GM21381 (cell line): ENCODE measurements around the gene TCTA.
"Not testable (repeated sequence)": the region's sequence is repeated elsewhere in the genome, so short reads cannot be mapped to it uniquely, and the experiment has no call there.

Source experiments
- ATAC-seq: cut with Tn5 transposase; IDR thresholded peaks from one replicate; pipeline ENCODE4 v1.9.1; 2021; ENCODE audit warnings: mild to moderate bottlenecking, moderate library complexity; ENCODE audit not compliant: unreplicated experiment

The TCTA gene, protein sequence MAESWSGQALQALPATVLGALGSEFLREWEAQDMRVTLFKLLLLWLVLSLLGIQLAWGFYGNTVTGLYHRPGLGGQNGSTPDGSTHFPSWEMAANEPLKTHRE

DNA sequence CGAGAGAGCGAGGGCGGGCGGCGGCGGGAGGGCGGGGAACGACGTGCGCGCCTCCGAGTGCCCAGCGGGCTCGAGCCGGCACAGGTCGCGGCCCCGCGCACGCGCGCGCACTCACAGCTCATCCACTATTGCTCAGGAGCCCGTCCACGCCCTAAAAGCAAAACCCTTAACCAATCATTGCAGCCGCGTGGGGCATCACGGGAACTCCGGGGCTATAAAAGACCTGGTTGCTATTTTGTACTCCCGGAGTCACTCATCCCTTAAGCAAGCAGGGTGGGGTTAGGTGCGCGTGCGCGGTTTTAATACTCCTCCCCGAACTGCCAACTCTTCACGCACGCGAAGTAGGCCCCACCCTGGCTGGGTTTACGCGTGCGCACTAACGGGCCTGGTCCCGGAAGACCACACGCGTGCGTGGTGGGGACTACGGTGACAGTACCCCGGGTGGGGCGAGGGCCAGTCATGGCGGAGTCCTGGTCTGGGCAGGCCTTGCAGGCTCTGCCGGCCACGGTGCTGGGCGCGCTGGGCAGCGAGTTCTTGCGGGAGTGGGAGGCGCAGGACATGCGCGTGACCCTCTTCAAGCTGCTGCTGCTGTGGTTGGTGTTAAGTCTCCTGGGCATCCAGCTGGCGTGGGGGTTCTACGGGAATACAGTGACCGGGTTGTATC is at the start of gene TCTA, which contains the start of gene RHOA:
TCTA (plus strand) TSS at position 456 of the 664 bp plus-strand sequence; CDS start at position 460, 4 bp downstream.
RHOA (minus strand) TSS at position 9 of the 664 bp plus-strand sequence. CDS start 36,387 bp downstream, outside the sequence.
- peak; percentile 74 for ATAC-seq

DNA sequence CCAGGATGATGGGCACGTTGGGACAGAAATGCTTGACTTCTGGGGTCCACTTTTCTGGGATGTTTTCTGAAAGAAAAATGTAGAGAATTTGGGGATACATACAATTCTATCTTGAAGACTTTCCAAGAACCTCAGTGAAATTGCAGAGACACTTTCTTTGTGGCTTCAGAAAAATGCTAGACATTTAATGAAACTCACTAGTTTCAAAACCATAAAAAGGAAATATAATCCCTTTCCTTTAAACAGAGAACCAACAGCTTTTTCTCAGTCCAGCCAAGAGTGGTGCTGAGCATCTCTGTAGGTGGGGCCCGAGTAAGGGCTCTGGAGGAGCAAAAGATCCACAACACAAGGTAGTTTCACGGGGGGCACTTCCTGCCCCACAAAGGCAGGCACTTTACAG is 49.7 kb upstream of the TCTA start:
- no peak for ATAC-seq

DNA sequence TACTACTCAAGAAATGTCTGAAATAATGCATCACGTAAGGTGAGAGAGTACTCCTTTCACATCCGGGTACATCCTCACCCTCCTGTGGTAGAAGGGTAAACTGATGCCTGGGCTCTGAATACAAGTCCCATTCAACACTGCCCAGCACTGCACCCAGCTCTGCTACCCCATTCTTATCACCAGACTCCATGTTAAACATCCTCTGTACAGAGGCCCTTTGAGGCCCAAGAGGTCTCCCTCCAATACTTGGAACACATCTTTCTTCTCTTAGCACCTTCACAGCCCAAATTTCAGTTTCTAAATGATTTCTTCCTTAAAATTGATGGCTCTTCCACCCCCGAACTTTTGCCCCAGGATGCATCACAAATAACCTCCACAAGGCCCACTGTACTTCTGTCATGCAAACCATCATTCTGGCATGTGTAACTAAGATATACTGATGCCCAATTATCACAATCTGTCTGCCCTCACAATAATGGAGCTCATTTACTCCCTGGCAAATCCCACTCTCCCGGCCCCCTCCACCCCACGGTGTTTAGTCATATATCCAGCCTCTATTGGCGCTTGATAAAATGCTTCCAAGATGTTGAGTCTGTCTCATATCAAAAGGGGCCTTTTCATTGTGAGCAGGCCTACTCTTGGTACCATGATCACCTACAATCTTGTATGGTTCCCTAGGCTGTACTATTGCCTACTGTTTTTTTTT is 41.5 kb upstream of the TCTA start:
- ATAC-seq: no peak

DNA sequence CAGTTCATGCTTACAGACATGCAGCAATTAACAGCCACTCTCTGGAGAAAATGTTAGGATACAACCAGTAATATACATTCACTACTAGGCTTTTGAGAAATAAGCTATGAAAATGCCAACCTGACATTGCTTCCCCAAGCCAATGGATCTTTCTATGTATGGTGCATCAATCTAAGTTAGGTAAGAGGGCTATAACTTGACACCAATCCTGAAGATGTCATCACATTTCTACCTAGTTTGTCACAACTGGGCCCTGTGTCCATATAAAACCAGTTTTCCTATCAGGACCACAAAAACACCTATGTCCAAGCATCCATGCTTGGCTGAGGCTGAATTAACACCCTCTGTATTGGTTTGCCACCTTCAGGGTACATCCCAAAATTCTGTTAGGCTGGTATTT is 40.3 kb upstream of the TCTA start:
- no peak for ATAC-seq

DNA sequence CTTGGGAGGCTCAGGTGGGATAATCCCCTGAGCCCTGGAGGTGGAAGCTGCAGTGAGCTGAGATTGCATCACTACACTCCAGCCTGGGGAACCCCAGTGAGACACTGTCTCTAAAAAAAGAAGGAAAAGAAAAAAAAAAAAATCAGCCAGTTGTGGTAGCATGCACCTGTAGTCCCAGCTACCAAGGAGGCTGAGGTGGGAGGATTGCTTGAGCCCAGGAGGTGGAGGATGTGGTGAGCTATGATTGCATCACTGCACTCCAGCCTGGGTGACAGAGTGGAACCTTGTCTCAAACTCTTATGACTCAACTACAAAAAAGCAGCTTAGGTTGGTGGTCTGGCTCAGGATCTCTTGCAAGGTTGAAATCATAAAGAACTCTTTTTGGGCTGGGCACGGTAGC is 34.7 kb upstream of the TCTA start:
- no peak for ATAC-seq

DNA sequence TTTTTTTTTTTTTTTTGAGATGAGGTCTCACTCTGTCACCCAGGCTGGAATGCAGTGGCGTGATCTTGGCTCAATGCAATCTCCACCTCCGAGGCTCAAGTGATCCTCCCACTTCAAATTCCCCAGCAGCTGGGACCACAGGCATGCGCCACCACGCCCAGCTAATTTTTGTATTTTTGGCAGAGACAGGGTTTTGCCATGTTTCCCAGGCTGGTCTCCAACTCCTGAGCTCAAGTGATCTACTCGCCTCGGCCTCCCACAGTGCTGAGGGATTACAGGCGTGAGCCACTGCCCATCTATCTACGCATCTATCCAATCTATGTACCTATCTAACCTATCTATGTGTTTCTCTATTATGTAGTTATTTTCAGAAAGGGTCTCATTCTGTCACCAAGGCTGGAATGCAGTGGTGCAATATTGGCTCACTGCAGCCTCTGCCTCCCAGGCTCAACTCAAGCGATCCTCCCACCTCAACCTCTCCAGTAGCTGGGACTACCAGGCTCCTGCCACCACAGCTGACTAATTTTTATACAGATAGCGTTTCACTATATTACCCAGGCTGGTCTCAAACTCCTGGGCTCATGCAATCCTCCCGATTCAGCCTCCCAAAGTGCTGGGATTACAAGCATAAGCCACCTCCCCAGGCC is 33.9 kb upstream of the TCTA start:
- ATAC-seq: no peak

DNA sequence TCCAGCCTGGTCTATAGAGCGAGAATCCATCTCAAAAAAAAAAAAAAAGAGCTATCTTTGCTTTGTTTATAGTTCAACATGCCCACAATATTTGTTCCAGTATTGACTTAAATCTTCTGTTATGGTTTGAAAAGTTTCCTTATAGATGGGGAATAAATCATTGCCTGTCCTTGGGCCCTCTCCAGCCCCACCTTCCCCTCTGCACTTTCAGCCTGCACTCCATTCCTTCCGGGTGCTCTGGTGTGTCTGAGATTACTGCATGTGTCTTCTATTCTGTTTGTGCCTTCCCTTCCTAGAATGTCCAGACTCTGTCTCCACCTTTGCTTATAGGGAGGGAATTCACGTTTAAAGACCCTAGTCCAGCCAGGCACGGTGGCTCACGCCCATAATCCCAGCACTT is 28.8 kb upstream of the TCTA start:
- no peak for ATAC-seq

DNA sequence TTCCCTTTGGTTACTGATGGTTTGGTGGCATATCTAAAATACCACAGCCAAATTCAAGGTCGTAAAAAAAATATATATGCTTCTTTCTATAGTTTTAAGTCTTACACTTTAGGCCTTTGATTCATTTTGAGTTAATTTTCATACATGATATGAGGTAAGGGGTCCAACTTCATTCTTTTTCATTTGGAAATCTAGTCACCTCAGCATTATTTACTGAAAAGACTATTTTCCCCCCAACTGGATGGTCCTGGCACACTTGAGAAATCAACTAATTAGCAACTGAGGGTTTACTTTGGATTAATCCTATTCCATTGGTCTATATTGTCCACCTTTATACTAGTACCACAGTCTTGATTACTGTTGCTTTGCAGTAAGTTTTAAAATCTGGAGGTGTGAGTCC is 26.6 kb upstream of the TCTA start:
- ATAC-seq: no peak

DNA sequence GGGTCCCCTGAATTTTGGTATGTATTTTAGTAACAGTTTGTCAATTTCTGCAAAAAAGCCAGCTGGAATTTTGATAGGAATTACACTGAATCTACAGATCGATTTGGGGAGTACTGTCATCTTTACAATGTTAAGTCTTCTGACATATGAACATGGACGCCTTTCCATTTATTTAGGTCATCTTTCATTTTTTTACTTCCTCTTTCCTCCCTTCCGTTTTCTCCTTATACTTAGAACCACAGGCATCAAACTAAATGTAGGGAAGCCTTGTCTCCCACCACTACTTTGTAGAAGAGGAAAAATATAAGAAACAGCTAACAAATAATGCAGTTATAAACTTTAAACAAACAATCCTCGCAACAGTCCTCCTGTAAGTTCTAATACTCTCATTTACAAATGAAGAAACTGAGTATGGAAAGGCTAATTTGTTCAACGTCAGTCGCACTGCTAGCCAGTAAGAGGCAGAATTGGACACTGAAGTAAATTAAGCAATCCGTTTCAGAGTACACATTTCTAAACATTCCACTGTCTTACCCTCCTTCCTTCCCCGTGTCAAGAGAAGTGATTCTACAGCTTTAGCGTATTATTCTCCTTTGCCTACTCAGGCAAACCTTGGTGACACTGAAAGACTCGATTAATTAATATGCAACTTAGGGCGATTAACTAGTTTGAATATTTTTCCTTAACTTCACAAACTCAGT is 26.0 kb upstream of the TCTA start:
- ATAC-seq: no peak

DNA sequence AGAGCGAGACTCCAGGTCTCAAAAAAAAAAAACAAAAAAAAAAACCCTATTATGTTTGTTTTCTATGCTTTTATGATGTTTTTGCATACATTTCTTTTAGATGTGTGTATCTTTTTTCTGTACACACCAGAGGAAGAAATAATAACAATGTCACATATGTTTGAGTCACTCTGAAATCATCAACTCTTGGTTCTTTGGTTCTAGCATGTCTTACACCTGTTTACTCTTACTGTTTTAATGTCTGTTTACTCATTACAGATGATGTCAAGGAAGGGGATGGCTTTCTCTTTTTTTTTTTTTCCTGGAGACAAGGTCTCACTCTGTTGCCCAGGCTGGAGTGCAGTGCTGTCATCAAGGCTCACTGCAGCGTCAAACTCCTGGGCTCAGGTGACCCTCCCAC is 24.5 kb upstream of the TCTA start:
- no peak for ATAC-seq

DNA sequence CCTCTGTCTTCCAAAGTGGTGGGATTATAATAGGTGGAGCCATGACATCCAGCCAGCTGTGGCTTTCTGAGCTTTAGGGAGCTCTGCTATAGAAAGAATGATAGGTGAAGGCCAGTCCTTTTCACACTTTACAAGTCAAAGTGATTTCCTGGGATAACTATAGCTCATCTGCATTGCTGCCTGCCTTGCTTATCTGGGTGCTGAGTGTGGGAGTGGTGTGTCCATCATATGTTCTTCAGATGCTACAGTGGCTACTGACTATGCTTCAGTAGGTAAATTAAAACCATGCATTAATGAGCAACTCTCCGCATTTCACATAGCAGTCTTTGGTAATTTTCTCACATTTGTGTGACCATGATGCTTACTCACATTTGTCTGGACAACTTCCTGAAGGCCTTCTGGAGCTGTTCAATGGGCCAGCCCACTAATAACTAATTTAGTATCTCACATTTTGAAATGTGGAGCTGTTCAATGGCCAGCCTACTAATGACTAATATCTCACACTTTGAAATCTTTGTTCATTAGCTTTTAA is 23.9 kb upstream of the TCTA start:
- ATAC-seq: no peak

DNA sequence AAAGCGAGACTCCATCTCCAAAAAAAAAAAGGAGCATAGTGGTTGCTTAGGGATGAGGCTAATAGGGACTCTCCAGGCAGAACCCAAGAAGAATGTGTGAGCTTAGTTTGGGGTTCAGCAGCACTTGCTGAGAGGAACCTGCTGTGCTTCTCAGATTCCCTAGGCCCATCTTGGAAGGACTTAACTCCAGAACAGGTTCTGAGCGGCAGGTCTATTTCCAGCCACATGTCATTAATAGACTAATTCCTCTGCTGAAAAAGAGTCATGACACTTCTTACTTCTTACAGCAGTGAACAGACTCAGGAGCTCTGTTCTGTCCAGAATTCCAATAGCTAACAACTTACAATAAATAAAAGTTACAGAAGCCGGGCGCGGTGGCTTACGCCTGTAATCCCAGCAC is 22.9 kb upstream of the TCTA start:
- no peak for ATAC-seq

DNA sequence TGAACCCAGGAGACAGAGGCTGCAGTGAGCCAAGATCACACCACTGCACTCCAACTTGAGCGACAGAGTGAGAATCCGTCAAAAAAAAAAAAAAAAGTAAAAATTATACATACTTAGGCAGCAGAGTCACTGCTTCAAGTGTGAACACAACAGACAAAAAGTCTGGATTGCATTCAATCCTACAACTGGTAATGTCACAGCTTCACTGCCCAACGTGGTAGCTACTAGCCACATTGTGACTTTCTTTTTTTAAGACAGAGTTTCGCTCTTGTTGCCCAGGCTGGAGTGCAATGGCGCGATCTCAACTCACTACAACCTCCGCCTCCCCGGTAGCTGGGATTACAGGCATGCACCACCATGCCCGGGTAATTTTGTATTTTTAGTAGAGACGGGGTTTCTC is 20.9 kb upstream of the TCTA start:
- ATAC-seq: not testable (repeated sequence)

DNA sequence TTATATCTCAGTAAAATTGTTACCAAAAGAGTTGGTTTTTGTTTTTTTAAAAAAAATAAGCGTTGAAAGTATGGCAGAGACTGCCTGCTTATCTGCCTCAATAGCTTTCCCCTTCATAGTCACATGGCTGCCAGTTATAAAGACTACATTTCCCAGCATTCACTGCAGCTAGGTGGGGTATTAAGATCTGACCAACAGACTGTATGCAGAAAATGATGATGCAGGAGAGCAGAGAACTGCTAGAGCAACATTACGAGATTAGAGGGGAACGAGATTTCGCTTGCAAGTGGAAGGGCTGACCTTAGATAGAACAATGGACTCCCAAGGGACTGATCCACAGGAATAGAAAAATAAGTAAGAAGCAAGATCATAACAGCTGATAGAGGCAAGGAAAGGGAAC is 14.8 kb upstream of the TCTA start:
- no peak for ATAC-seq

DNA sequence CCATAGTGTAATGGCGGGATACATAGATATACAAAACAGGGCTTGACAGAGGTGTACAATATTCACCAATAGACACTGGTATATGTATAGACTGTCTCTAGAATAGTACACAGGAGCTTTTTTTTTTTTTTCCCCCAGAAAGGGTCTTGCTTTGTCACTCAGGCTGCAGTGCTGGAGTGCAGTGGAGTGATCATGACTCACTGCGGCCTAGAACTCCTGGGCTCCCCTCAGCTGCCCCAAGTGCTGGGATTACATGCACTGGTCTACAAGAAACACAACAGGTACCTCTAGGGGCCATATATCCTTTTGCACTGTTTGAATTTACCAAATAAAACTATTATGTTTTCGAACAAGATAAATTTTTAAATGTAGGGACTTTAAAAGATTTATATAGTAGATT is 12.8 kb upstream of the TCTA start:
- ATAC-seq: no peak

DNA sequence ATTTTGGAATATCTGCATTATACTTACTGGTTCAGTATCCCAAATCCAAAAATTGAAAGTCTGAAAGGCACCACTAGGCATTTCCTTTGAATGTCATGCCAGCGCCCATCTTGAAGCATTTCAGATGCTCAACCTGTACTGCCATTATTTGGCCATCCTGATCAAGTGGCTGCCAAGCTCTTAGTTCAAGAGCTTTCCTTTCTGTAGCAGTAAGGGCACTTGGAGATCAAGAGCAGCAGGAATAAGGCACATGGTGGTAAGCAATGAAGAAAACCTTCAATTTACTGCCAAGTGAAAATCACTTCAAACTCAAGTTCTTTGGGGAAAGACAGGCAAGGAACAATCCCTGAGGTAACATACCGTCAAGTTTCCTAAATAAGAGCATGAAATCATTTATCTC is 10.5 kb upstream of the TCTA start:
- ATAC-seq: no peak

DNA sequence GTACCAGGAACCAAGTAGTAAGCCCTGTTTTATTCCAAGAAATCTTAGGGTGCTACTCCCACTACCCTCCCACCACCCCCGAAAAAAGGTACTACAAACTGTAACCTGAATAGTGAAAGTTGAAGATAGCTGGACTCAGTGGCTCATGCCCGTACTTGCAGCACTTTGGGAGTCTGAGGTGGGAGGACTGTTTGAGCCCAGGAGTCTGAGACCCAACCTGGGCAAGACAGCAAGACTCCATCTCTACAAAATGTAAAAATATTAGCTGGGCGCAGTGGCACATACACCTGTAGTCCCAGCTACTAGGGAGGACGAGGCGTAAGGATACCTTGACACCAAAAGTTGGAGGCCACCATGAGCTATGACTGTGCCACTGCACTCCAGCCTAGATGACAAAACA is 8.3 kb upstream of the TCTA start:
- no peak for ATAC-seq

DNA sequence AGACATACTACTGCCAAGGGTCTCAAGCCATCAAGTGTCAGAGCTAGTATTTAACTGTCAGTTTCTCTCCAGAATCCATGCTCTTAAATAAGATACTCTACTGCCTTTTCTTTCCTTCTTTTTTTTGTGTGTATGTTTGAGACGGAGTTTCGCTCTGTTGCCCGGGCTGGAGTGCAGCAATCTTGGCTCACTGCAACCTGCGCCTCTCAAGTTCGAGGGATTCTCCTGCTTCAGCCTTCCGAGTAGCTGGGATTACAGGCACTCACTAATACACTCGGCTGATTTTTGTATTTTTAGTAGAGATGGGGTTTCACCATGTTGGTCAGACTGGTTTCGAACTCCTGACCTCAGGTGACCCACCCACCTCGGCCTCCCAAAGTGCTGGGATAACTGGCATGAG is 6.7 kb upstream of the TCTA start:
- not testable (repeated sequence) for ATAC-seq

DNA sequence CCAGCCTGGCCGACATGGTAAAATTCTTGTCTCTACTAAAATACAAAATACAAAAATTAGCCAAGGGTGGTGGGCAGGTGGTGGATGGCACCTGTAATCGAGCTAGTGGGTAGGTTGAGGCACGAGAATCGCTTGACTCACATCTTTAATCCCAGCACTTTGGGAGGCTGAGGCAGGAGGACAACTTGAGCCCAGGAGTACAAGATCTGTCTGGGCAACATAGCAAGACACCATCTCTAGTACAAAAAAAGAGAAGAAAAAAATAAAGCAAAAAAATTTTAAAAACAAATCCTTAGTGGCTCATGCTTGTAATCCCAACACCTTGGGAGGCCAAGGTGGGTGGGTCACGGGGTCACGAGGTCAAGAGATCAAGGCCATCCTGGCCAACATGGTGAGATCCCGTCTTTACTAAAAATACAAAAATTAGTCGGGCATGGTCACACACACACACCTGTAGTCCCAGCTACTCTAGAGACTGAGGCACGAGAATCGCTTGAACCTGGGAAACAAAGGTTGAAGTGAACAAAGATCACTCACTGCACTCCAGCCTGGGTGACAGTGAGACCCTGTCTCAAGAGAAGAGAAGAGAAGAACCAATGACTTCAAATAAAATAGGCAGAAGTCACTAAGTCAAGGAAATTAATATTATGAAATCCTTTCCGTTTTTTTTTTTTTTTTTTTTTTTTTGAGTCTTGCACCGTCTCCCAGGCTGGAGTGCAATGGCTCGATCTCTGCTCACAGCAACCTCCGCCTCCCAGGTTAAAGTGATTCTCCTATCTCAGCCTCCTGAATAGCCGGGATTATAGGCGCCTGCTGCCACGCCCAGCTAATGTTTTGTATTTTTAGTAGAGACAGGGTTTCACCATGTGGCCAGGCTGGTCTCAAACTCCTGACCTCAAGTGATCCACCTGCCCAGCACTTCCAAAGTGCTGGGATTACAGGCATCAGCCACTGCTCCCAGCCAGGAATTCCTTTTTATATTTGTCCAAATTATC is 5.4 kb upstream of the TCTA start:
- no peak for ATAC-seq
